Hematopoietic multipotent progenitor cell treated with erythropoietin and hydrocortisone succinate and interleukin-3 and kit ligand, for 4 days (in vitro differentiated cells): ENCODE measurements around the gene NLRP8.
"Not testable (repeated sequence)": the region's sequence is repeated elsewhere in the genome, so short reads cannot be mapped to it uniquely, and the experiment has no call there.

Source experiments
- DNase-seq: peaks from one replicate; pipeline ENCODE4 v3.0.0-alpha.2; 2015

The NLRP8 gene

DNA sequence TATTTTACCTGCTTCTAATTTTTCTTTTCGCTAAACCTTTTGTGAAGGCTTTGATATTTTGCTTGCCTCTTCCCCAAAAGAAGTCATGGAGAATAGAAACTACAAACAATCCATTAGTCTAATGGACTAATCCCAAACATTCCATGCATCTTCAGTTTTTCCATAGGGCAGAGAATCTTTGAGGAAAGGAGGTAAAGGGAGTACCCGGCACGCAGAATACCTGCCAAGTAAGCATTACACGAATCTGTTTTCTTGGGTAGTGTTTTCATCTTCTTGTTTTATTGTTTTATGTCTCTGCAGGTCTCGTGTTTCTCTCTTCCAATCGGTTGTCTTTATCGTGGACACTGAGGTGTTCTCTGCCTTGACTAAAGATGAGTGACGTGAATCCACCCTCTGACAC lies at the start of gene NLRP8:
TSS of gene NLRP8 (plus strand) at position 301 of the 400 bp plus-strand sequence.
- no peak for DNase-seq

DNA sequence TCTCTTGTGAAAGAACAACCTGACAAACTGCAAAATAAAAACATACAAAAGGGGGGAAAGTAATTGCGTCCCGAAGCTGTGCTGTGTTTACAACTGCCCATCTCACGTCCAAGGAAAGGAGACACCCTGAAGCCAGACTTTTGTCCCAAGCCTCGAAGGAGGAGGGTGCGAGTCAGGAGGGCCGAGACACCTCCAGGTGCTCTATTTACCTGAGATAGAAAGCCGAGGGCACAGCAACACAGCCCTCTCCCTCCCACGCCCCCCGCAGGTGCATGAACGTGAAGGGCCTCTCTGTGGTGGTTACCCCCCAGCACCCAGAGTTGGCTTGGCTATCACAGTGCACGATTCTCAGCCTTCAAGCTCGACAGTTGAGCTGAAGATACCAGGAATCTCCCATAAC lies 48.7 kb upstream of the NLRP8 start:
- no peak for DNase-seq

DNA sequence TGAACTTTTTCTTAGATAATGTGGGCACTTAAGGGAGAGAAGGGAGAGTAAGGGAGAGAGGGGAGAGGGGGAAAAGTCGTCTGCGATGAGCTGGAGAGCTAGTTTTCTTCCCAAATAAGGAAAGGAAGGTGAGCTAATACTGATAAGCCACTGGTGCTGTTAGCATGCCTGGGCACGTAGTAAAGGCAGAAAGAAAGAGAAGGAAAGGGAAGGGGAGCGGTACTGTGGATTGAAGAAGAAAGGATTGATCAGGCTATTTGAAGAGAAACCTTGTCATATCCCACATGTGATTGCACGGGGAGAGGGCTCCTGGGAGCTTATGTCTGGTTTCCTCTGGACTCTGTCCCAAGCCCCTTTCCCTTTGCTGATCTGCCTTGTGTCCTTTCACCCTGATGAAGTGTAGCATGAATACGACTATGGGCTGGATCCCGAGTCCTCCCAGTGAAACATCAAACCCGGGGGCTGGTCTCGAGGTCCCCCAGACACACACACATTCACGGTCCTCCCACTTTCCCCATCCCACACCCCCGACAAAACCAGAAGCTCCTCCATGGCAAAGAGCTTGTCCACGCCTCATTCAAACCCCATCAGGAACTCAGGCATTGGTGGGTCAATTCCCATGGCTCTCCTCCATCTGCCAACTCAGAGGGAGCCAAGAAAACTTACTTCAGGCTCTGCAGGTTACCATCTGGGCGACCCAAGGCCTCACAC lies 46.1 kb upstream of the NLRP8 start:
- no peak for DNase-seq

DNA sequence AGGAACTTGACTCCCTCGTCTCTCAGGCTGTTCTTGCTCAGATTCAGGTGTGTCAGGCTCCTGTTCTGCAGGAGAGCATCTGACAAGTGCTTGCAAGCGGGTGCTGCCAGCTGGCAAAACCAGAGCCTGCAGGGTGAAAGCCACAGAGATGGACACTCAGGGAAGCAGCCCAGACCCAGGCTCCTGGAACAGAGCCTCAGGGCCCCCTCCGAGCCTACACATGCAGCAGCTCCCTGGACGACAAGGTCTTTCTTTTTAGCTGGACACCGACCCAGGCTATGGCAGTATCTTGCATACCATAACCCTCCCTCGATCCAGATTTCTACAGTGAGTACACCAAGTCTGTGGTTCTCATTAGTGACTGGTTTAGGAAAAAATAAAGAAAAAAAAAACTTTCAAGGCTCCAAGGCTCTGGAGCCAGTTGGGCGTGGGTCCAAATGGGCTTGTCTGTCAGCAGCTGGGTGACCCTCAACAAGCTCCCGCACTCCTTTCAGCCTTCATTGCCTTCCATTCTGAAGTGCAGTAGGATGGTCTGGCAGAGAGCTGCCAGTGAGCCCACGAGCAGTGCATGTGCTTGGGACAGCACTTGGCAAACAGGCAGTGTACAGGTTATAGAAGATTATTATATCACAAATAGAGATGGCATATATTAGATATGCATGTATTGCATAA lies 45.4 kb upstream of the NLRP8 start:
- DNase-seq = no peak

DNA sequence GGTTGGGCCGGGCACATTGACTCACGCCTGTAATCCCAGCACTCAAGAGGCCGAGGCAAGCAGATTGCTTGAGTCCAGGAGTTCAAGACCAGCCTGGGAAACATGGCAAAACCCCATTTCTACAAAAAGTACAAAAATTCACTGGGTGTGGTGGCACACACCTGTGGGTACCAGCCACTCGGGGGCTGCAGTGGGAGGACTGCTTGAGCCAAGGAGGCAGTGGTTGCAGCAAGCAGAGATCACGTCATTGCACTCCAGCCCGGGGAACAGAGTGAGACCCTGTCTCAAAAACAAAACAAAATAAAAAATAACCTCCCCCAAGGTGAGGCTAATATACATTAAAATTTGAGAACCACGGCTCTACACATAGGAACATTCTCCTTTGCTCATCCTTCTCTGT lies 40.3 kb upstream of the NLRP8 start:
- DNase-seq = no peak

DNA sequence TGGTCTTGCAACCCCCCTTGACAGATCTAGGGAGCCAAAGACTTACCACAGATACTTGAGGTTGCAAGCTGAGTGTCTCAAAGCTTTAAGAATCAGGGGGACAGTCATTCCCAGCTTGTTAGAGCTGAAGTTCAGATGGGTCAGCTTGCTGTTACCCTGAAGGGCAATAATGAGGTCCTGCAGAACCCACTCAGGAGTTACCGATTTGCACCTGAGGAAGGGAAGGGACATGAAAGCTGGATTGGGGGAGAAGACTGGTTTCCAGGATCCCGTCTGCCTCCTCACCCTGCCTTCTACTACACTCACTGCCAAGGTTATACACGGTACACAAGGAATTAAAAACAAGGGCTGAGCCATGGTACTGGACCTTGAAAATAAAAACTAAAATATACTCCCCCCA lies 39.9 kb upstream of the NLRP8 start:
- DNase-seq = no peak

DNA sequence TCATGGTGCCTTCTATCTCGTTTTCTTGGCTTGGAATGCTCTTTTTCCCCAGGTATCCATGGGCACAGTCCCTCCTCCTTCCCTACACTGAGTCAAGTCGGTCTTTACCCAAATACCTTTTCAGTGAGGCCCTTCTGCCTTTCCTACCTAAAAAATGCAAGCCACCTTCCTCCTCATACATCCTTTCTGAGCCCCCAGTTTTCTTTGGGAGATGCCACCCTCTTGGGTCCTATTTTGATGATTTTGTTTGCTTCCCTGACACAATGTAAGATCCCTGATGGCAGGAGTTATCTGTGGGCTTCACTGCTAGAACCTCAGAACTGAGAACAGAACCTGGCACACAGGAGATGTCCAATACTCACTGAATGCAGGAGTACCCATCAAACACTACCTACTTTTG lies 37.8 kb upstream of the NLRP8 start:
- DNase-seq = no peak

DNA sequence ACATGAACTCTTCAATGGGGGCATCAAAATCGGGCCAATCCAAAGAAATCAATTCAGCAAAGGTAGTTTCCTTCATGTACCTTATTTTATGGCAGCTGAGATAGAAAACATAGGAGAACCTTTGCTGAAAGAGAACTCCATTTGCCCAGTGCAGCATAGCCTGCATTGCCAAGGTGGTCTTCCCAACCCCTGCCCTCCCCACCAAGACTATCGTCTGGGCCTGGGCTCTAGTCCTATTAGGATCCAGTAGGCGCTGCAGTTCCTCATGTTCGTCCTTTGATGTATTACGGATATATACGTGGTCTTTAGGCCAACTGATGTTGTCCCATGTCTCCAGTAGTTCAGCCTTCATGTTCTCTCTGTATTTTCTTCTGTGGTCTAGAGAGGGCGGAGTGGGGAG lies 34.7 kb upstream of the NLRP8 start:
- DNase-seq = no peak

DNA sequence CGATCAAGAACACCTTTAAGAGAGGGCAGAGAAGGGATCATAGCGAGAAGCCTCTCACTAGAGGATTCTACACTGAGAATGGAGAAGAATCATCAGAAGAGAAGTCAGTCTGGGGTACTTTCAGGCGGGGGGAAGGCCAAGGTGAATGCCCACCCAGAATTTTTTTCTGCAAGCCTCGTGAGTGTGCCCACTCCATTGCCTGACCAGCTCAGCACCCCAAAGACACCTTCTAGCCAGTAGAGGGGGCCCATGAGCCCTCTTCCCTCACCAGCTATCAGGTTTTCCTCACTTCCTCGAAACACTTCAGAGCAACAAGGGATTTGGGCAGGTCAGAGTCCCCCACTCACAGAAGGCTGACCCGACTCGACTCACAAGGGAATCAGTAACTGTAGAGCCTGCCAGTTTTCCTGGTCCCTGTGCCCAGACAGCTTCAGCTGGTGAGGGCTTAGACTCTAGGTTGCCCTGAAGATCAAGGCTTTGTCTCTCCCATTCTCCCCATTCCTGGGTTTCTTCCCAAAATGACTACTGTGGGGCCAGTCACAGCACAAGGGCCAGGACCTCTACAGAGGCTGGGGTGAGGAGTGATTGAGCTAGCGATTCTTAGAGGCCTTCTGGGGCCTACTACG lies 33.9 kb upstream of the NLRP8 start:
- DNase-seq = peak; percentile 4

DNA sequence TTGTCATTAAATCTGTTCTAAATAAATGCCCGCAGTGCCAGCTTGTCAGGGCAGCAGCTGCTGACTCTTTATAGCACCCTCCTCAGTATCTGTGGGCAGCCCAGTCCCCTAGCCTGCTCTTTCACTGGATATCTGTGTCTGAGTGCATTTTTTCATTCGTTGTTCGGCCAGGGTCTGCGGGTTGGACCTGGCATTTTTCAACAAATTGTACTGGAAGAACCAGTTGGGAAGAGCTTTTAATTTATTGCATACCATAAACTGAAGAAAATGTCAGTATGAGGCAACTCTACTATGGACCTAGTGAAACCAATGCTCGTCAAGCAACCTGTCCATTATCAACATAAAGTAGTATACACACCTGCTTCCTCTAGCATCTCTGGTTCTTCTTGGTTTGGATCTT lies 24.1 kb upstream of the NLRP8 start:
- DNase-seq = no peak

DNA sequence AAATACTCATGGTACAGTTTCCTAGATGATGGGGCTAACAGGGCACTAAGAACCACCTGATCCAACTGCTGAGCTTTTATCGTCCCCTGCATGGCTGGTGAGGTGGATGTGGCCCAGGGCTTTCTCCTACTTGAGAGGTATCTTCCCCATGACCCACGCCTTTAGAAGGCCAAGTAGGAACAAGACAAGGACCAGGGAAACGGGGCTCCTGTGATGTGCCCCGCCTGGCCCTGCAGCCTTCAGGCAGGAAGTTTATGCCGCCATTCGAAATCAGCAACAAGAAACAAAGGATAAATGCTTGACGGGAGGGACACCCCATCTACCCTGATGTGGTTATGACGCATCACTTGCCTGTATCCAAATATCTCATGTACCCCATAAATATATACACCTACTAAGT lies 19.6 kb upstream of the NLRP8 start:
- no peak for DNase-seq

DNA sequence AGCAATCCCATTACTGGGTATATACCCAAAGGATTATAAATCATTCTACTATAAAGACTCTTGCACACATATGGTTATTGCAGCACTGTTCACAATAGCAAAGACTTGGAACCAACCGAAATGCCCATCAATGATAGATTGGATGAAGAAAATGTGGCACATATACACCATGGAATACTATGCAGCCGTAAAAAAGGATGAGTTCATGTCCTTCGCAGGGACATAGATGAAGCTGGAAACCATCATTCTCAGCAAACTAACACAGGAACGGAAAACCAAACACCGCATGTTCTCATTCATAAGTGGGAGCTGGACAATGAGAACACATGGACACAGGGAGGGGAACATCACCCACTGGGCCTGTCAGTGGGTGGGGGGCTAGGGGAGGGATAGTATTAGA lies 18.4 kb upstream of the NLRP8 start:
- not testable (repeated sequence) for DNase-seq

DNA sequence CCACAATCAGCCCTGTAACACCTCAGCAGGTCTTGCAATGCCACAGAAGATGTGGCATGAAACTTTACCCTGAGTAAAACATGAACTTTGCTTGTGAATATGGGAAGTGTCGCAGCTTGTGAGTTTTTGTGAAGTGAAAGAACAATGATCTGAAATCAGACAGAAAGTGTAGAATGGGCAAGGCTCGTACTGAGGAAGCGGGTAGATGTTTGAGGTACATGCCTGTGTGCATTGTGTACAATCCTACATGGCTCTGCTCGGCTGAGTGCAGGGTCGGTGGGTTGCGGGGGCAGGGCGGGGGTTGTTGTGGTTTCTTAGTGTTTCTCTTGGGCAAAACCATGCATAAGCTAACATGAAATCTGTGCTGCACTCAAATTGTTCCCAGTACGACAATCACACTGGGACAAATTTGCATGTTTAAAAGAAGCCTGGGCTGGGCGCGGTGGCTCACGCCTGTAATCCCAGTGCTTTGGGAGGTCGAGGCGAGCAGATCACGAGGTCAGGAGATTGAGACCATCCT lies 16.6 kb upstream of the NLRP8 start:
- DNase-seq = no peak

DNA sequence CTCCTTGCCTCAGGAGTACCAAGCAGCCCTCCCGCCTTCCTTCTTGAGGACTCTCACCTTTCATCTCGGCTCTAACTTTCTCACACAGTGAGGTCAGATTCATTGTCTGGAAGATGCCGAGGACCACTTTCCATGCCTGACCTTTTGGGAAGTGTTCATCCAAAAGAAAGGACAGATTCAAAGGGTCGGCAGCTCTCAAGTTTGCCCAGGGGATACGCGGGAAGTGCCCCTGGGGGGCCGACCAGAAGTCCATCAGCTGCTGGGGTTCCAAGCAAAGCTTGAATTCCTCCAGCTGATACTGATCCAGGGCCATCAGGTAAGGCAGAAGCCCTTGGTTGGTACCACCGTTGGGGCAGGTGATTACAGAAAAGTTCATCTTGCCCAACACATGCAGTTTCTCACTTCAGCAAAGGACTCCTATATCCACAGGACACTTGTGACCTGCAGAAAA lies 15.7 kb upstream of the NLRP8 start, which contains the start of gene NLRP13:
TSS of gene NLRP13 (minus strand) at position 401 of the 451 bp plus-strand sequence. CDS start at position 376, 25 bp downstream.
- DNase-seq = no peak

DNA sequence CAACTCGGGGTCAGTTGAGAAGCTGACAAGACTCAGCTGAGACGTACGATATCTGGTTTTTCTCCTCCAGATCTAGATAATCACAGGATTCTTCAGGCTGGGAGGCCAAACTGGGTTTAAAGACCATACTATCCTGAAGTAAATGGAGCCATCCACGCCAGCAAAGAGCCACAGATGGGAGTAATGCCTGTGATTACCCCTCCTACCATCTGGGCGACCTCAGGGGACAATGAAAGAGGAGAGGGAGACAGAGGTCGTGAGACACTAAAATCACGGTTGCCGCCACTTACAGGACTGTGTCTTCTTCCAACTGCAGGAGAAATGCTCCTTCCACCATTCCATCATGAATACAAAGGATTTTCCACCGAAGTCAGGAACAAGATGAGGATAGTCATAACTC lies 12.4 kb upstream of the NLRP8 start:
- DNase-seq = no peak

DNA sequence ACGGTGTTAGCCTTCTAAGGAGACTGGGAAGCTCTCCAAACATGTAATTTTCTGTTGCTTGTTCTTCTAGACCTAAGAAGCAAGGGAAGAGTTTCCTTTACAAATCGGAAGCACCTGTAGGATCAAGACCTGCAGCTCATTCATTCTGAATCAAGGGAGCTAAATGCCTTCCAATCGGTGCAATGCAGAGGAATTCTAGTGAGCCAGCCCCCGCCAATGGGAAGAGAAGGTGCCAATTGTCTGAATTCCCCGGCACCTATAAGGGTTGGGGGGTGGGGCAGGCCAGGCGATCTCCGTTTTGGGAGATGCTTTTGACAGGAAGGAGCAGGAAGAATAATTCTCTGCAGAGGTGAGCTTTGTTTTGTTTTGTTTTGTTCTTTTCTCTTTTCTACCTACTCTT lies 8.4 kb upstream of the NLRP8 start:
- no peak for DNase-seq

DNA sequence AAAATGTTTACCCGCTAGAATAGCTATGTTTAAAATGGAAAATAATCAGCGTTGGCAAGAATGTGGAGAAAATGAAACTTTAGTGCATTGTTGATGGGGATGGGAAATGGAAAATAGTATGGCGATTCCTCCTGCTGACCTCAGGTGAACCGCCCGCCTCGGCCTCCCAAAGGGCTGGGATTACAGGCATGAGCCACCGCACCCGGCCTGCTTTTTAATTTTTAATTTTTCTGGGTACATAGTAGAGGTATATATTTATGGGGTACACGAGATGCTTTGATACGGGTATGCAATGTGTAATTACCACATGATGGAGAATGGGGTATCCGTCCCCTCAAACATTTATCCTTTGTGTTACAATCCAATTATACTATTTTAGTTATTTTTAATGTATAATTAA lies 7.3 kb upstream of the NLRP8 start:
- no peak for DNase-seq

DNA sequence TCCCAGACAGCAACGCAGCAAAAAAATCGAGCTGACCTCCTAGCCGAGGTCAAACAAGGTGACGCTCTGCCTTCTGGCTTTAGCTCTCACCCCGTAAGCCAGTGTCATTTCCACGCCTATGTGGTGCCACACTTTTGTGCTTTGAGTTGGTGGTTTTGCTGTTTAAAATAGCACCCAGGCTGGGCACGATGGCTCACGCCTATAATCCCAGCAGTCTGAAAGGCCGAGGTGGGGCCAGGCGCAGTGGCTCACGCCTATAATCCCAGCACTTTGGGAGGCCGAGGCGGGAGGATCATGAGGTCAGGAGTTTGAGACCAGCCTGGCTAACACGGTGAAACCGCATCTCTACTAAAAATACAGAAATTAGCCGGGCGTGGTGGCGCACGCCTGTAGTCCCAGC lies 2.9 kb downstream of the NLRP8 start:
- not testable (repeated sequence) for DNase-seq

DNA sequence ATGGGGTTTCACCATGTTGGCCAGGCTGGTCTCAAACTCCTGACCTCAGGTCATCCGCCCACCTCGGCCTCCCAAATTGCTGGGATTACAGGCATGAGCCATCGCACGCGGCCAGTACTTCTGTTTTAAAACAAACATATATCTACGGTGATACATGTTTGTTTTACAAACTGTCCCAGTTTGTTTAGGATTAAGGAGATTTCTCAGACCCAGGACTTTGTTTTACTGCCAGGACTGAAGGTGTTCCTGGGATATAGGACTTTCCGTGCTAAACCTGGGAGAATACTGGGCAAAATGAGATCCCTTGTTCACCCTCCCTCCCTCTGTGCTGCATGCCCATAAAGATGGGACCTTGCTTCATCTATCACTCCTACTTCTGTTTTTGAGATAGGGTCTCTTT lies 8.8 kb downstream of the NLRP8 start:
- no peak for DNase-seq

DNA sequence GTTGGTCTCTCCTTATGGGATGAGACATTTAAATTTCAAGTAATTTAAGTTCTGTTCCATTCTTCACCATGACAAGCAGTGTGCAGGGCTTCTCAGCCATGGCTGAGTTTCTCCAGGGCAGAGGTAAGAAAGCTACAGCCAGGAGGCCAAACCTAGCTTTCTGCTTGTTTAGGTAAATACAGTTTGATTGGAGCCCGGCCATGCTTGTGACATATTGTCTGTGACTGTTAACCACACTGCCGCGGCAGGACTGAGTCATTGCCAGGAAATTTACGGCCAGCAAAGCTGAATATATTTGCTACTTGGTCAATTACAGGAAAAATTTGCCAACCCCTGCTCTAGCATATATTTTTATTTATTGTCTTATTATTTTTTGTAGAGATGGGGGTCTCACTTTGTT lies 10.7 kb downstream of the NLRP8 start:
- DNase-seq = no peak

DNA sequence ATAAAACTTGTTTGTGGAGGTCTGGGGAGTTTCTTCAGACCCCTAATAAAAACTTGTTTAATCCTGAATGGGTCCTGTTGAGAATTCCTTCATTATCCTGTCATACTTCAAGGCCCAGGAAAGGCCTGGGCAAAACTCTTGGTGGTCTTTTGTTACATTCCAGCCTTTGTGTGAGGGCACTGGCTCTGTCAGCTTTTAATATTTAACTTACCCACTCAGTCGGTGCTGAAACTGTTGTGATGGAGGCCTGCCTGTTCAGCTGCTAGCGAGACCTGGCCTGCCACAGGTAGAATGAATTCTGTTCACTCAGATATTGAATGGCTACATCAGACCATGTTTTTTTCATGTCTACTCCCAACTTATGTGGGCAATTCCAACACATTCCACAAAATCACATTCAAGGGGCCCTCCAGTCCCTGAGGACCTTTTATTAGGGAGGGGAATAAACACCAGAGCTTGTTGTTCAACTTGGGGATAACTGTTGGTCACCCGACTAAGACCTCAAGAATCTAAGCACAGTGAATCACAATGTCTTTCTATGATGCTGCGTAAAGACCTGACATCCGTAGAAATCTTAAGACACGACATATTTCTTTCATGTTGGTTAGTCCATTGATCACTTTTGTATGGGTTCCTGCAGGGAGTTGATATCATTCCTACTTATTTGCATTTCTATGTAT lies 12.5 kb downstream of the NLRP8 start:
- DNase-seq = no peak

DNA sequence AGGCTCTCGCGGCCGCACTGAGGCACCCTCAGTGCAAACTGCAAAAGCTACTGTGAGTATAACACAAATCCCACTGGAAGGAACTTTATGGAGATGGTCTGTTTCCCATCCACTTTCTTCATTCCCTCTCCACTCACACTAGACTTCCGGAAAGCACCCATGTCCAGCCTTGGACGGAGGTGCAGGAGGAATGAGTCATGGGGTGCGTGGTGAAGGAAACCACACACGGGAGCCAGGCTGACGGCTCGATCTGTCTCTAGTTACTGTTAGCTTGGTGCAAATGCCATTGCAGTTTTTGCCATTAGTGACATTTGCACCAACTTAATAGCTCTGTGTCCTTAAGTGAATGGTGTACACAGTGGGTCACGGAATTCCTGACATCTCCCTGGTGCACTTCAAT lies 14.6 kb downstream of the NLRP8 start:
- no peak for DNase-seq

DNA sequence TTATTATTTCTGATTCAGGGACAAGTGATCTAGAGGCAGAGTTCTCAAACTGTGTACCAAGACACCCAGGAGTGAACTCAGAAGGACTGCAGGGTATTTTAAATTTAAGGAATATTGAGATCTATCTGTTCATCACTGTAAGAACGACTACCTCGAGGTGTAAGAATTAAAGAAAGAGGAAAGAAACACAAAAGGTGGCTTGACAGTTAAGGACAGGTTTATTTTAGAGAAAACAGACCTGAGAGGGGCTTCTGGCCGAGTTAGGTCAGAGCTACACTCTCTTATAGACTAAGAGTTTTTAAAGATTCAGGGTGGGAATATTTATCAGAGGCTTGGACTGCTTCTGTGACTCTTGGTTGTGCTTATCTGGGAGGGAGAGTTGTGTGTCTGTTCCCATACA lies 26.4 kb downstream of the NLRP8 start:
- DNase-seq = no peak
